Measurements from ENCODE around the gene SYNJ1.
A peak's percentile ranks its signal among the peaks of the same experiment; 100 is the strongest.
"Not testable (repeated sequence)": the region's sequence is repeated elsewhere in the genome, so short reads cannot be mapped to it uniquely, and the experiment has no call there.

SYNJ1 gene

DNA sequence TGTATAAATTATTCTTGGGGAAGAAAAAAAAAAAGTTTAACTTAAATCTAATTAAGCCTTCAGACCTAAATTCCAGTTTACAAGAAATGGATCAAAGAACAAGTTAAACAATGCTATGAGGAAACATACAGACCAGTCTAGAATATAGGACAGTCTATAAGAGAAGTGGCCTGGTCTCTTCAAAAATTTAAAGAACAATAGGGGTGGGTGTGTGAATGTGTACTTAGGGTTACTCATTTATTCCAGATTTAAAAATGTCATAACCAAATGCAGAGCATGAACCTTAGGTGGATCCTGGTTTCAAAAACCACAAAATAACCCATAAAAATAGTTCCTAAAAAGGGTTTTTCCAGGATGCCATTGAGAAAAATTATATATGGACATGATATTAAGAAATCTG lies 21.8 kb upstream of the SYNJ1 start:
- no peak overlapping the region for H3K4me3 ChIP-seq (ENCODE audit: low read length)
- TF ChIP-seq, protein P1, sequence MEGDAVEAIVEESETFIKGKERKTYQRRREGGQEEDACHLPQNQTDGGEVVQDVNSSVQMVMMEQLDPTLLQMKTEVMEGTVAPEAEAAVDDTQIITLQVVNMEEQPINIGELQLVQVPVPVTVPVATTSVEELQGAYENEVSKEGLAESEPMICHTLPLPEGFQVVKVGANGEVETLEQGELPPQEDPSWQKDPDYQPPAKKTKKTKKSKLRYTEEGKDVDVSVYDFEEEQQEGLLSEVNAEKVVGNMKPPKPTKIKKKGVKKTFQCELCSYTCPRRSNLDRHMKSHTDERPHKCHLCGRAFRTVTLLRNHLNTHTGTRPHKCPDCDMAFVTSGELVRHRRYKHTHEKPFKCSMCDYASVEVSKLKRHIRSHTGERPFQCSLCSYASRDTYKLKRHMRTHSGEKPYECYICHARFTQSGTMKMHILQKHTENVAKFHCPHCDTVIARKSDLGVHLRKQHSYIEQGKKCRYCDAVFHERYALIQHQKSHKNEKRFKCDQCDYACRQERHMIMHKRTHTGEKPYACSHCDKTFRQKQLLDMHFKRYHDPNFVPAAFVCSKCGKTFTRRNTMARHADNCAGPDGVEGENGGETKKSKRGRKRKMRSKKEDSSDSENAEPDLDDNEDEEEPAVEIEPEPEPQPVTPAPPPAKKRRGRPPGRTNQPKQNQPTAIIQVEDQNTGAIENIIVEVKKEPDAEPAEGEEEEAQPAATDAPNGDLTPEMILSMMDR (IDR thresholded peaks at IDR 0.05; ENCODE audit: insufficient read depth, low read depth, low read length, missing control alignments): no peak
- DNase-seq (ENCODE audit: low read depth): no peak

DNA sequence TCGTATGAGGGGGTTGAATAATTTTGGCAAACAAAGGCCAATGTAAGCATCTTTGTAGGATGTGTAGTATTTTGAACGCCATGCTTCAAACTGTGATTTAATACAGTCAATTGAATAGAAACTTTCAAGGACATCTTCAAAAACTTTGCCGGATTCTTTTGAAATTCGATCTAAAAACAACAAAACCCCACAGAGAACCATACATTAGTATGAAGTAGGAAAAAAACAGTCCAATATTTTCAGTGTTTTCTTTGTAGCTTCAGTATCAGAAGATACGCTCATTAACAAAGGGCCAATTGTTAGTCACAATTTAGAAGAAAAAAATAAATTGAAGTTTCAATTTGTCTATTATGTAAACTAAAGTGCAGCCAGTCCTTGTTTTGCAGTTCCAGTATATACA lies 20.7 kb upstream of the SYNJ1 start:
- TF ChIP-seq, protein P1 (IDR thresholded peaks at IDR 0.05; ENCODE audit: insufficient read depth, low read depth, low read length, missing control alignments): no peak
- DNase-seq (ENCODE audit: low read depth): no peak
- H3K4me3 ChIP-seq (ENCODE audit: low read length): no peak overlapping the region

DNA sequence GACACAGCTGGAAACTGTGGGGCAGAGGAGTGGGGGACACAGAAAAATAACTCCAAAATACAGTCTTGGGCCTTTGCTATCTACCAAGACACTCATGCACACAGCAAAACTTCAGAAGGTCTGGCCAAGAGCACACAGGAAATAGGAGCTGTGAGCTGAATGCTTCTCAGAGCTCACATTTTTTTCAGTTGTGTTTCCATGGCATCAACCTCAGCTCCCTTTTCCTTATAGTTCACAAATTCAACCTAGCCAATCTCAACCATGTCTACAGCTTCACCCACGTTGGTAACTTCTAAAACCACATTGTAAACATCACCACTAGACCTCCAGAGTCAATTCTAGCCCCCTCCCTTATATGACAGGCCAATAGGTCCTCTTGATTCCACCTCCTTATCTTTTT lies 19.6 kb upstream of the SYNJ1 start:
- no peak for DNase-seq (ENCODE audit: low read depth)
- no peak overlapping the region for H3K4me3 ChIP-seq (ENCODE audit: low read length)
- TF ChIP-seq, protein P1 (IDR thresholded peaks at IDR 0.05; ENCODE audit: insufficient read depth, low read depth, low read length, missing control alignments): no peak

DNA sequence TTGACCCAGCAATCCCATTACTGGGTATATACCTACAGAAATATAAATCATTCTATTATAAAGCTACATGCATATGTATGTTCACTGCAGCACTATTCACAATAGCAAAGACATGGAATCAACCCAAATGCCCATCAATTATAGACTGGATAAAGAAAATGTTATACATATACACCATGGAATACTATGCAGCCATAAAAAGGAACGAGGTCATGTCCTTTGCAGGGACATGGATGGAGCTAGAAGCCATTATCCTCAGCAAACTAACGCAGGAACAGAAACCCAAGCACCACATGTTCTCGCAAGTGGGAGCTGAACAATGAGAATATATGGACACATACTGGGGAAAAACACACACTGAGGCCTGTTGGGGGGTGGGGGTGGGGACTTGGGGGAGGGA lies 18.9 kb upstream of the SYNJ1 start:
- DNase-seq (ENCODE audit: low read depth); H3K4me3 ChIP-seq (ENCODE audit: low read length): not testable (repeated sequence)

DNA sequence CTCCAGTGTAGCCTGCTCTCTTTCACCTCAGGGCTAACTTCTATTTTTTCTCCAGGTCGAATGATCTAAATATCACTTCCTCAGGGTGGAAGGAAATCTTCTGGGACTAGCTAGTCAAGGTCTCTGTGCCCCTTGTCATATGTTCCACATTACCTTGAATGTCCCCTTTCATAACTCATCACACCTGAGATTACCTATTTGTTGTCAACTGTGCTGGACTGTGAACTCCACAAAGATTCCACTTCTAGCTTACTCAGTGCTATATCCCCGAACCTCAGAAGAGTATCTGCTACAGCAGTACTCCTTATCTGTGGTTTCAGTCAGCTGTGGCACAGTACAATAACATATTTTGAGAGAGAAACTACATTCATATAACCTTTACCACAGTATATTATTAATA lies 14.6 kb upstream of the SYNJ1 start:
- no peak for DNase-seq (ENCODE audit: low read depth)
- H3K4me3 ChIP-seq (ENCODE audit: low read length): no peak overlapping the region
- TF ChIP-seq, protein P1 (IDR thresholded peaks at IDR 0.05; ENCODE audit: insufficient read depth, low read depth, low read length, missing control alignments): no peak

DNA sequence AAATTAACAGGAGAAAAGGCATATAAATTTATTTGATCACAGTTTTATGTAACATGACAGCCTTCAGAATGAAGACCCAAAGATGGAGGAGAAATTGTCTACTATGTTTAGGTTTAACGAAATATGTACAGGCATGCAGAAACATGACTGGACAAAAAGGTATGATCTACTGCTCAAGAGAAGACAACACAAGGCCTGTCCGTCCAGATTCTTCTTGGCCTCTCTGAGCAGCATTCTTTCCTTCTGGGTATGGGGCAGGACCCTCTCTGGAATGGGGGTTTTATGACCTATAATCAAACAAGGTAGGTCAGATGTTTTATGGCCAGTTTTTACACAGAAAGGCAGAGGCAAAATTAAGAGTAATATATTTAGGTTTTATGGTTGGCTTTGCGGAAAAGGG lies 13.5 kb upstream of the SYNJ1 start:
- peak; percentile 65 for DNase-seq (ENCODE audit: low read depth)
- TF ChIP-seq, protein P1 (IDR thresholded peaks at IDR 0.05; ENCODE audit: insufficient read depth, low read depth, low read length, missing control alignments): no peak
- no peak overlapping the region for H3K4me3 ChIP-seq (ENCODE audit: low read length)

DNA sequence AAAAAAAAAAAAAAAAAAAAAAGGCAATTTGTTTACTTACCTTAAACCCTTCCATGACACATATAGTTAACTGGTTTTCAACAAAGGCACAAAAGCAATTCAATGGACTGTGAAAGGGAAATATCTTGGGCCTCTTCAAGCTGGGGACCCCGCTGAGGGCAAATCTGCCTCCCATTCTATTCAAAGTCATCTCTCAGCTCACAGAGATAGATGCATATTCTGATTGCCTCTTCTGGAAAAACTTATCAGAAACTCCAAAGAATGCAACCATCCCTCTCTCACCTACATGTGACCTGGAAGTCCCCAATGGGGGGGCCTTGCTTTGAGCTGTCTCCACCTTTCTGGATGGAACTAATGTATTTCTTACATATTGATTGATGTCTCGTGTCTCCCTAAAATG lies 12.1 kb upstream of the SYNJ1 start:
- H3K4me3 ChIP-seq (ENCODE audit: low read length): no peak overlapping the region
- TF ChIP-seq, protein P1 (IDR thresholded peaks at IDR 0.05; ENCODE audit: insufficient read depth, low read depth, low read length, missing control alignments): no peak
- DNase-seq (ENCODE audit: low read depth): no peak

DNA sequence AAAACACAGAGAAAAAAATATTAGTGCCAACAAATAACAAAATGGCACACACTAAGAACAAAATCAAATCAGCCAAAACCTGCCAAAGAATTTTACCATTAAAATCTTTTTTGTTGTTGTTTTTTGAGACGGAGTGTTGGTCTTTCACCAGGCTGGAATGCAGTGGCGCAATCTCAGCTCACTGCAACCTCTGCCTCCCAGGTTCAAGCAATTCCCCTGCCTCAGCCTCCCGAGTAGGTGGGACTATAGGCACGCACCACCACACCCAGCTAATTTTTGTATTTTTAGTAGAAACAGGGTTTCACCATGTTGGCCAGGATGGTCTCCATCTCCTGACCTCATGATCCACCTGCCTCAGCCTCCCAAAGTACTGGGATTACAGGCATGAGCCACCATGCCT lies 8.3 kb upstream of the SYNJ1 start:
- not testable (repeated sequence) for H3K4me3 ChIP-seq (ENCODE audit: low read length); DNase-seq (ENCODE audit: low read depth)
